BJ (cell line): ENCODE results near the gene PPP1R13L. TPM values are rescaled to one million over a fixed set of nuclear protein-coding genes. Genes with fewer than 3 reads are reported as not detected.
"Not testable (repeated sequence)": the region's sequence is repeated elsewhere in the genome, so short reads cannot be mapped to it uniquely, and the experiment has no call there.

Experiments used
- CTCF ChIA-PET: fragments of 350-600 bp; formaldehyde crosslinking; extraction: SDS; loops from one replicate; lab custom pipeline; 2021; ENCODE audit warnings: antibody characterized with exemption, inconsistent platforms; lab: Yijun Ruan, JAX
- POLR2A ChIA-PET: fragments of 300-600 bp; sonication (Branson Sonifier 250); formaldehyde crosslinking; extraction: SDS; loops from one replicate; lab custom pipeline; 2021; ENCODE audit warnings: antibody characterized with exemption; lab: Charles Lee
- DNase-seq: peaks from one replicate; pipeline ENCODE4 v3.0.0-alpha.2; 2011; ENCODE audit warnings: low read depth
- H3K27me3 ChIP-seq: 2 replicates; pipeline ENCODE4 v1.6.0; 2011; ENCODE audit warnings: low read length; ENCODE audit not compliant: control insufficient read depth, insufficient read depth
- H3K36me3 ChIP-seq: 2 replicates; pipeline ENCODE4 v1.5.1; 2011; ENCODE audit warnings: low read length; ENCODE audit not compliant: control insufficient read depth, insufficient read depth
- H3K4me3 ChIP-seq: 2 replicates; pipeline ENCODE4 v1.5.1; 2011; ENCODE audit warnings: low read depth, mild to moderate bottlenecking, control low read depth, low read length
- polyA plus RNA-seq: library from polyadenylated mRNA; depleted of rRNA; stranded (reverse); fragments of >200 nt; gene quantifications from 2 replicates; pipeline ENCODE4 v1.2.3, GENCODE V29; 2011; rRNA removed
- small RNA-seq: library from RNA; depleted of rRNA; stranded (forward); fragments of <200 nt; gene quantifications from one replicate; pipeline ENCODE3, GENCODE V24; 2012; ENCODE audit warnings: low replicate concordance, low read depth; ENCODE audit not compliant: insufficient read length
- TF ChIP-seq, protein P1 (sequence below): IDR thresholded peaks from 2 replicates; pipeline ENCODE4 v1.5.1; 2011; ENCODE audit warnings: low read depth, mild to moderate bottlenecking, control low read depth, inconsistent platforms, low read length, moderate library complexity; ENCODE audit not compliant: insufficient read depth

PPP1R13L gene
- polyA plus RNA-seq, 1 experiment = 12.3 TPM

DNA sequence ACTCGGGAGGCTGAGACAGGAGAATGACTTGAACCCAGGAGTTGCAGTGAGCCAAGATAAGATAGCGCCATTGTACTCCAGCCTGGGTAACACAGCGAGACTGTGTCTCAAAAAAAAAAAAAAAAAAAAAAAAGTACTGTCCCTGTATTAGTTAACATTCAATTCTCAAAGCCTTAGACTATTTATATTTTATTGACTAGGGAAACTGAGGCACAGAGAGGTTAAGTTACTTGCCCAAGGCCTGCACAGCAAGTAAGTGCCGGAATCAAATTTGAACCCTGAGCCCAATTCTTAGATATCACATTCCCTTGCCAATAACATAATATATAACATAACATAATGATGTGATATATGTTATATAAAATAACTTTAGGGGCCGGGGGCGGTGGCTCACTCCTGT lies 65.2 kb downstream of the PPP1R13L start:
- ChIA-PET CTCF (interaction anchor here (0.5 to 4.0 kb wide), 20 partner anchors 10 to 1562 kb away, joined by 3 to 31 read pairs (median 4); no protein-coding TSS in a partner anchor), POLR2A (no interaction called here)
- no peak overlapping the region for H3K4me3 ChIP-seq
- H3K27me3 ChIP-seq = peaks cover 6% of the 10 kb centered on the region; the same call in 1 of the 2 replicates
- TF ChIP-seq, protein P1, sequence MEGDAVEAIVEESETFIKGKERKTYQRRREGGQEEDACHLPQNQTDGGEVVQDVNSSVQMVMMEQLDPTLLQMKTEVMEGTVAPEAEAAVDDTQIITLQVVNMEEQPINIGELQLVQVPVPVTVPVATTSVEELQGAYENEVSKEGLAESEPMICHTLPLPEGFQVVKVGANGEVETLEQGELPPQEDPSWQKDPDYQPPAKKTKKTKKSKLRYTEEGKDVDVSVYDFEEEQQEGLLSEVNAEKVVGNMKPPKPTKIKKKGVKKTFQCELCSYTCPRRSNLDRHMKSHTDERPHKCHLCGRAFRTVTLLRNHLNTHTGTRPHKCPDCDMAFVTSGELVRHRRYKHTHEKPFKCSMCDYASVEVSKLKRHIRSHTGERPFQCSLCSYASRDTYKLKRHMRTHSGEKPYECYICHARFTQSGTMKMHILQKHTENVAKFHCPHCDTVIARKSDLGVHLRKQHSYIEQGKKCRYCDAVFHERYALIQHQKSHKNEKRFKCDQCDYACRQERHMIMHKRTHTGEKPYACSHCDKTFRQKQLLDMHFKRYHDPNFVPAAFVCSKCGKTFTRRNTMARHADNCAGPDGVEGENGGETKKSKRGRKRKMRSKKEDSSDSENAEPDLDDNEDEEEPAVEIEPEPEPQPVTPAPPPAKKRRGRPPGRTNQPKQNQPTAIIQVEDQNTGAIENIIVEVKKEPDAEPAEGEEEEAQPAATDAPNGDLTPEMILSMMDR = no peak
- no peak for DNase-seq
- no peaks in the 10 kb centered on the region for H3K36me3 ChIP-seq

DNA sequence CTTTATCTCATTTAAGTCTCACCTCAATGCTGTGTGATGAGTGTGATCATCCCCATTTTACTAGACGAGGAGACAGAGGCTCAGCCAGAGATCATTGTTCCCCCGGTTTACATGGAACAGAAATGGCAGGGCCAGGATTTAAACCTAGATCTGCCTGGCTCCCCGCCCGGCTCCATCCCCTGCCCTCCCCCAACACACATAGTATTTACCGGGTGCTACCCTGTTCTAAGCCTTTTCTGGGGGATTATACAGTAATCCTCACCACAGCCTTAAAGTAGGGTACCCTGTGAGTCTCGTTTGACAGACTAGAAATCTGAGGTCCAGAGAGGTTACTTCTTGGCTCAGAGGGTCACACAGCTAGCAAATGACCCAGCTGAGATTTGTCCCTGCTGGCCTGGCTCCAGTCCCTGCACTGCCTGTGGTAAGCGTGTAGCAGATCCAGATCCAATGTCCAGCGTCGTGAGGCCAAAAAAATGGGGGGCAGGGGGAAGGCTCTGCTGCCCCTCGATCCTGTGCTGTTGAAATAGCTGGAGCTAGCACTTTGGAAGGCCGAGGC lies 68.1 kb downstream of the PPP1R13L start:
- POLR2A ChIA-PET = no interaction called here
- TF ChIP-seq, protein P1 = no peak
- no peak for DNase-seq
- CTCF ChIA-PET = interaction anchor here (0.6 to 4.0 kb wide), 5 partner anchors 12 to 348 kb away, joined by 3 to 31 read pairs (median 3); no protein-coding TSS in a partner anchor
- H3K36me3 ChIP-seq = no peaks in the 10 kb centered on the region
- no peak overlapping the region for H3K4me3 ChIP-seq
- H3K27me3 ChIP-seq = peaks cover 6% of the 10 kb centered on the region; the same call in 1 of the 2 replicates

DNA sequence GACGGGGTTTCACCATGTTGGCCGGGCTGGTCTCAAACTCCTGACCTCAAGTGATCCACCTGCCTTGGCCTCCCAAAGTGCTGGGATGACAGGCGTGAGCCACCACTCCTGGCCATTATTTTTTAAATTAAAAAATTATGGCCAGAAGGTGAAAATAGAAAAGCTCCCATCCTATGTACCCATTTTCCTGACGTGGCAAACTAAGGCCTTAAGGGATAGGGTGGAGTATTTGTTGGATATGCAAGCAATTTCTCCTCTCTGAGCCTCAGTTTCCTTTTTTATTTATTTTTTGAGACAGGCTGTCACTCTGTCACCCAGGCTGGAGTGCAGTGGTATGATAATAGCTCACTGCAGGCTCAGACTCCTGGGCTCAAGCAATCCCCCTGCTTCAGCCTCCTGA lies 70.0 kb downstream of the PPP1R13L start:
- DNase-seq, POLR2A ChIA-PET, H3K4me3 ChIP-seq, H3K36me3 ChIP-seq, H3K27me3 ChIP-seq: not testable (repeated sequence)
- CTCF ChIA-PET = interaction anchor here (0.6 to 1.1 kb wide), 2 partner anchors 71 to 76 kb away, joined by 4 read pairs; no protein-coding TSS in a partner anchor

DNA sequence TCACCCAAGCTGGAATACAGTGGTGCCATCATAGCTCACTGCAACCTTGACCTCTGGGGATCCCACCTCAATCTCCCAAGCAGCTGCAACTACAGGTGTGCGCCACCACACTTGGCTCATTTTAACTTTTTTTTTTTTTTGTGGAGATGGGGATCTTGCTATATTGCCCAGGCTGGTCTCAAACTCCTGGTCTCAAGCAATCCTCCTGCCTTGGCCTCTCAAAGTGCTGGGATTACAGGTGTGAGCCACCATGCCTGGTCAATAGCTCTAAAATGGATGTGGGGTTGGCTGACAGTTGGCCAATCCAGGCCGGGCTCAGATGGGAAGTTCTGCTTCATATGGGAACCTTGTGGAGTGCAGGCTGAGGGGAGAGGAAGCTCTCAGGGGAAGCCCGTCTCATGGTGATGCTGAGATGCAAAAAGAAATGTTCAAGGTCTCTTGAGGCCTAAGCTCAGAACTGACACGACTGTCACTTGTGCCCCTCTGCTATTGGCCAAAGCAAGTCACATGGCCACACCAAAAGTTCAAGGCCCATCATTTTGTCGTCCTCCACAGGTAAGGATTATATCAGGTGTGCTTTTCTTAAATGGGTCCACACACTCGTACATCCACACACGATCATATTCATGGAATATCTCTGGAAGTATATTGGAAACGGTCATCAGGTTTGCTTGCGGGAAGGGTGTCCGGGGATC lies 71.1 kb downstream of the PPP1R13L start:
- no peaks in the 10 kb centered on the region for H3K36me3 ChIP-seq
- TF ChIP-seq, protein P1 = no peak
- H3K4me3 ChIP-seq = no peak overlapping the region
- no peaks in the 10 kb centered on the region for H3K27me3 ChIP-seq
- DNase-seq = no peak
- CTCF ChIA-PET = interaction anchor here (0.6 to 1.4 kb wide), 2 partner anchors 8 to 235 kb away, joined by 3 to 4 read pairs; no protein-coding TSS in a partner anchor
- POLR2A ChIA-PET = interaction anchor here (0.6 kb wide), 1 partner anchor 85 kb away, joined by 6 read pairs; no protein-coding TSS in a partner anchor

DNA sequence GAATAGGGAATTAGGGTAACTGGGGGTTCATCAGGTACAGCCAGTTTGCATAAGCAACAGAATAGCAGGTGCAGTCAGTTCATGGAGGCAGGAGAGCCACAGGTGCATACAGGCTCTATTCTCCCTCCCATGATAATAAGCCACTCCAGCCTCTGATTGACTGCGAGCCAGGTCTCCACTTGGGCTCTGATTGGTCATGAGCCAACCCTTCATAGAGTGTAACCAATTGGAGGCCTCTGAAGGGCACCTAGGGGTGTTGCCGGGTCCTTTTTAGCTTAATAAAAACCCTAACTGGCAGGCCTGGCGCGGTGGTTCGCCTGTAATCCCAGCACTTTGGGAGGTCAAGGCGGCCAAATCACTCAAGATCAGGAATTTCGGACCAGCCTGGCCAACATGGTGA lies 73.5 kb downstream of the PPP1R13L start:
- TF ChIP-seq, protein P1 = no peak
- DNase-seq = no peak
- H3K27me3 ChIP-seq = no peaks in the 10 kb centered on the region
- ChIA-PET POLR2A (no interaction called here), CTCF (no interaction called here)
- no peaks in the 10 kb centered on the region for H3K36me3 ChIP-seq
- no peak overlapping the region for H3K4me3 ChIP-seq

Small RNA genes within 50 kb of the gene (small RNA-seq; reads per million reads assigned to genes)
- gene MIR6088 = not detected

Other genes with a start within 250 kb of the PPP1R13L start
- 0.02 and 0.05 TPM in 2 replicates for gene NKPD1, start 244.1 kb downstream of the PPP1R13L start, polyA plus RNA-seq
- gene TRAPPC6A, start 226.8 kb downstream of the PPP1R13L start, polyA plus RNA-seq = 9.7 and 15.0 TPM in 2 replicates
- gene BLOC1S3, start 226.3 kb downstream of the PPP1R13L start, polyA plus RNA-seq = 7.1 and 8.3 TPM in 2 replicates
- 0.04 TPM in 1 of 2 replicates, not detected in the other for gene EXOC3L2, start 159.7 kb downstream of the PPP1R13L start, polyA plus RNA-seq
- 10.9 and 17.1 TPM in 2 replicates for gene MARK4, start 153.8 kb downstream of the PPP1R13L start, polyA plus RNA-seq
- not detected in 2 replicates for gene CKM, start 82.2 kb downstream of the PPP1R13L start, polyA plus RNA-seq
- 0.09 TPM in 1 of 2 replicates, not detected in the other for gene KLC3, start 64.3 kb downstream of the PPP1R13L start, polyA plus RNA-seq
- gene ERCC2, start 34.5 kb downstream of the PPP1R13L start, polyA plus RNA-seq = 63.7 and 94.6 TPM in 2 replicates
- 3.0 and 3.6 TPM in 2 replicates for gene POLR1G, start 1.6 kb upstream of the PPP1R13L start, polyA plus RNA-seq
- gene ERCC1, start 18.8 kb upstream of the PPP1R13L start, polyA plus RNA-seq = 84.3 and 121 TPM in 2 replicates
- gene FOSB, start 62.9 kb upstream of the PPP1R13L start, polyA plus RNA-seq = 2.6 and 4.5 TPM in 2 replicates
- 27.3 and 42.3 TPM in 2 replicates for gene RTN2, start 92.0 kb upstream of the PPP1R13L start, polyA plus RNA-seq
- 1.0 and 1.2 TPM in 2 replicates for gene PPM1N, start 93.4 kb upstream of the PPP1R13L start, polyA plus RNA-seq
- 110 and 117 TPM in 2 replicates for gene VASP, start 102.4 kb upstream of the PPP1R13L start, polyA plus RNA-seq
- 10.9 and 15.1 TPM in 2 replicates for gene OPA3, start 179.7 kb upstream of the PPP1R13L start, polyA plus RNA-seq
- 0.06 and 0.12 TPM in 2 replicates for gene GPR4, start 197.1 kb upstream of the PPP1R13L start, polyA plus RNA-seq
- gene EML2, start 234.3 kb upstream of the PPP1R13L start, polyA plus RNA-seq = 20.2 and 30.4 TPM in 2 replicates